T-helper 2 cell treated with Interferon-gamma antibody and Interleukin-4, amounts not matched to agents 100 ng/mL and 5 ng/mL, for 36 hours (primary cell): ENCODE measurements around the gene PLXND1. TPM values are rescaled to one million over a fixed set of nuclear protein-coding genes. Genes with fewer than 3 reads are reported as not detected.

ENCODE experiments used
- intact Hi-C: fragments of 100-400 bp; cut with micrococcal nuclease; formaldehyde crosslinking; loops from one replicate; pipeline ENCODE4 v1.15.1; 2023
- total RNA-seq: library from RNA; stranded (reverse); gene quantifications from 2 replicates; pipeline ENCODE4 v1.2.3, GENCODE V29; 2022

The PLXND1 gene
- total RNA-seq, 1 donor from 2014 or later: 1.6 TPM

DNA sequence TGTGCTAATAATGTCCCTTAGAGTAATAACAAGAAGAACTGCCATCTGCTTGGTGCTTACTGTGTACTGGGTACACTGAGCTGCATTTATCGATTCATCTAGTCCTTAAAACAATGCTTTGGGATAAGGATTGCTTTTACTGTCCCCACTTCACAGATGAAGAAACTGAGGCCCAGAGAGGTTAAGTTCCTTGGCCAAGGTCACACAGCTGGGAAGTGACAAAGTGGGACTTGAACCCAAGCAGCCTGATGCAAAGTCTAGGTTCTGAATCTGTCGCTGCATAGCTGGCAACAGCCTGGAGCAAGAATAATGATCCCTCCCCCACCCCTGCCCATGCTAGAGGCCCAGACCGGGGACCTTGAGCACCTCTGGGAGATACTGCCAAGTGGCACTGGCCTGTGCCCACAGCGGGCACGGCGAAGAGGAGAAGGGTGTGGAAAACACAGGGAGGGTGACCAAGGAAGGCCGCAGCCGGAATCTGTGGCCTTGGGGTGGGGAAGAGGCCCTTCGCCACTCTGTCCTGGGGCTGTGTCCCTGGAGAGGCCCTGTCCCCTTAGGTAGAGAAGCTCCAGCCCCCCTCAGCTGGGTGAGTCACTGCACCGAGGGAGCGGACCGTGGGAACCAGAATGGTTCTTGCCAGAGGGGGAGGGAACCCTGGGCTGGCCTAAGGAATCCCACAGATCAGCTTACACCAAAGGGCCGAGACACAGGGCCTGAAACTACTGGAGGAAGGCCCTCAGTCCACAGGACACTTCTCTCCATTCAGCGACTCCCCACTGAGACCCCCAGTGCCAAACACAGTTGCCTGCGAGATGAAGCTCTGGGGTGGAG, 3.5 kb downstream of the PLXND1 start:
- intact Hi-C loops: loop anchor here (10.0 kb wide), 1 partner anchor 108 kb away; no protein-coding TSS in a partner anchor

DNA sequence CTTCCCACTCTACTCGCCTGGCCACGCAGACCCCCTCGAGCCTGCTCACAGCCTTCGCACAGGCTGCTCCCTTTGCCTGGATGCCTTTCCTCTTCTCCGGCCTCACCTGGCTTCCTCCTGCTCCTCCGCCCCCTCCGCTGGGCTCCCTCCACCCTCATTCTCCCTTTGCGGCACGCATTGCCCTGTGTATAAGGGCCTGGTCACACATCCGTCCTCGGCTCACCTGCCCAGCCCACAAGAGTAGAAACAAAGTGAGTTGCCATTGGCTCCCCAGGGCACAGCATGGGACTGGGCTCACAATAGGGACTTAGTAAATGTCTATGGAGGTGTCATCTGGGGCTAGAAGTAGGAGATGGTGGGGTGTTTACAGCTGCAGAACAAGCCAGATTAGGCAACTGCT, 4.2 kb downstream of the PLXND1 start:
- intact Hi-C loops: loop anchor here (10.0 kb wide), 1 partner anchor 108 kb away; no protein-coding TSS in a partner anchor

DNA sequence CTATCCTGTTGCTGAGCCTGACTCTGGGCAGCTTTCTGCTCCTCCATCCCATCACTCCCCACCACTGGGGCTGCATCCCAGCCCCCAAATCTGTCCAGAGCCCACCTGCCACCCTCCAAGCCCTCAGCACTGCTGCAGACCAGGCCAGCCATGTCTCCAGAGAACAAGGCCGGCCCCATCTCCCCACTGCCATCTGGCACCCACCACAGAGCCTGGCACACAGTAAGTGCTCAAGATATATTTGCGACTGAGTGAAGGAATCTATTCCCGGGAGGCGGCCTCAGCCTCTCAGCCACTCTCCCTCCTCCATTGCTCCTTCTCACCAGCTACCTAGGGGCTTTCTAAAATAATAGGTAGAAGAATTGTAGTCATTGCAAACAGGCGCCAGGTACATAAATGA, 4.8 kb downstream of the PLXND1 start:
- intact Hi-C loops: loop anchor here (10.0 kb wide), 1 partner anchor 107 kb away; no protein-coding TSS in a partner anchor

DNA sequence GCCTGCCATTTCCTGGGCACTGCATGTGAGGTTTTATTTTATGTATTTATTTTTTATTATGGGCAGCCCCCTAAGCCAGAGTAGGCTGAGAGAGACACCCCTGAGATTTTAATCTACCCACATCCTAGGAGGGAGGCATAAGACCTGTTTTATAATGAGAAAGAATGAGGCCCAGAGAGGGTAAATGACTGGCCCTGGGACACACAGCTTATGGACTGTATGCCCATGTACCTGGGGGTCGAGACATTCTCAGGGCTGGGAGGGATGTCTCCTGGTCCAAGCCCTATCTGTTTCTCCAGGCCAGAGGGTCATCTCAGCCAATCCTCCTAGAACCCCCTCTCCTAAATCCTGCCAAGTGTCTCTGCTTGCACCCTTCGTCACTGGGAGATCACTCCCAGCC, 6.1 kb downstream of the PLXND1 start:
- intact Hi-C loops: loop anchor here (10.0 kb wide), 1 partner anchor 106 kb away; no protein-coding TSS in a partner anchor

DNA sequence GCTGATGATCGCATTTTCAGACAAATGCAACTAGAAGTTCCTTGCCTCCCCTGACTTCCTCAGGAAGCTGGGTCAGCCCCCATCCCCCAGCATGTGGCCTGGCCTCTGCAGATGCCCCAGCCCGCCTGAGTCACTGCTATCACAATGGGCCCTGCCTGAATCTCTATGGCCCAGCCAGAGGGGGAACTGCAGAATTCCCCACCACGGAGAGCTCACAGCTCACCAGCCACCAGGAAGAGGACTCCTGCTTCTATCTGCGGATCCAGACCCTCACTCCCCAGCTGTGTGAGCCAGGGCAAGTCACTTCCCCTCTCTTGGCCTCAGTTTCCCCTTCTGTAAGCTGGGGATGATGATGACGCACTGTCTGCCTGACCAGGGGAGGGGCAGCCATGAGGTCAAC, 6.9 kb downstream of the PLXND1 start:
- intact Hi-C loops: loop anchor here (10.0 kb wide), 1 partner anchor 105 kb away; no protein-coding TSS in a partner anchor

DNA sequence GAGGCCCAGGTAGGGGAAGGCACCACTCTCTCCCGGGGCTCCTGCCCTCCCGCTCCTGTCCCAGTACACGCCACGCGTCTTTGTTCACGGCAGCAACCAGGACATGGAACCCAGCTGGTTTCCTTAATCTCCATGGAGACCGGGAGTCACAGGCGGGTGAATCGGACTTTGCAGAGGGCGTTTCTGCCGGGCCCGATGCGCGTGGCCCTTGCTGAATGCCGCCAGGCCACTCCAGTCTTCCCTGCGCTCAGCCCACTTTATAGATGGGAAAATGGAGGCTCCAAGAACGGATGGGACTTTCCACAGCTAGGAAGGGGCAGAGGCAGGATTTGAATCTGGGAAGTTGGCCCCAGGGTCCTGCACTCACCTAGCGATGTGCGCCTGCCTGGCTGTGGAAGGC, 7.4 kb downstream of the PLXND1 start:
- intact Hi-C loops: no loop called here

DNA sequence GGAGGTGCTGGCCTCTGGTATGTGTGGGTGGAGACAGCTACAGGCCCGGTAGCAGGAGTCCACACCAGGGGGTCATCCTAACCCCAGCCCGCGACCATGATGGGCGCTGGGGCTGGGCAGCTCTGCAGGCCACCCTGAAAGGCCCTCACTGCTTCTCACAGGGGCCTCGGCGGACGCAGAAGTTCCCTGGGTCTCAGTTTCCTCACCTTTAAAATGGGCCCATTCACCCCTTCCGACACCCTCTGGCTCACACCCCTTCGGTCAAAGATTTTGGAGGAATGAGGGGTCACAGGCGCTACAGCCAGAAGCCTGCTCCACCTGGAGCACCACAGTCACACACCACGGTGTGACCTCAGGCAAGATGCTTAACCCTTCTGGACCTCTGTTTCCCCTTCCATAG, 8.0 kb downstream of the PLXND1 start:
- intact Hi-C loops: no loop called here

DNA sequence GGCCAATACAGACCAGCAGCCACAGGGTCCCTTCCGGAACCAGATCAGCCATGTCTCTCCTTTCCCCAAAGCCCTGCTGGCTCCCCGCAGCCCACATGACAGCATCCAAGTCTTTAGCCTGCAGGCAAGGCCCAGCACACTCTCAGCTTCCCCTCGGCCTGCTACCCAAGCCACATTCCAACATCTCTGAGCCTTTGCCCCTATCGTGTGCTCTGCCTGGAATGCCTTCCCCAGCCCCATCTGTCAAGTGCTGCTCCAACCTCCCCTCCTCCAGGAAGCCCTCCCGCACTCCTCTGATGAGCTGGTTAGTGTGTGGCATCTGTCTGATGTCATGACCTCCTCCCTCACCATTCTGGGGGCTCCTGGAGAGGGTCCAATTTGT, 8.5 kb downstream of the PLXND1 start:
- intact Hi-C loops: no loop called here

DNA sequence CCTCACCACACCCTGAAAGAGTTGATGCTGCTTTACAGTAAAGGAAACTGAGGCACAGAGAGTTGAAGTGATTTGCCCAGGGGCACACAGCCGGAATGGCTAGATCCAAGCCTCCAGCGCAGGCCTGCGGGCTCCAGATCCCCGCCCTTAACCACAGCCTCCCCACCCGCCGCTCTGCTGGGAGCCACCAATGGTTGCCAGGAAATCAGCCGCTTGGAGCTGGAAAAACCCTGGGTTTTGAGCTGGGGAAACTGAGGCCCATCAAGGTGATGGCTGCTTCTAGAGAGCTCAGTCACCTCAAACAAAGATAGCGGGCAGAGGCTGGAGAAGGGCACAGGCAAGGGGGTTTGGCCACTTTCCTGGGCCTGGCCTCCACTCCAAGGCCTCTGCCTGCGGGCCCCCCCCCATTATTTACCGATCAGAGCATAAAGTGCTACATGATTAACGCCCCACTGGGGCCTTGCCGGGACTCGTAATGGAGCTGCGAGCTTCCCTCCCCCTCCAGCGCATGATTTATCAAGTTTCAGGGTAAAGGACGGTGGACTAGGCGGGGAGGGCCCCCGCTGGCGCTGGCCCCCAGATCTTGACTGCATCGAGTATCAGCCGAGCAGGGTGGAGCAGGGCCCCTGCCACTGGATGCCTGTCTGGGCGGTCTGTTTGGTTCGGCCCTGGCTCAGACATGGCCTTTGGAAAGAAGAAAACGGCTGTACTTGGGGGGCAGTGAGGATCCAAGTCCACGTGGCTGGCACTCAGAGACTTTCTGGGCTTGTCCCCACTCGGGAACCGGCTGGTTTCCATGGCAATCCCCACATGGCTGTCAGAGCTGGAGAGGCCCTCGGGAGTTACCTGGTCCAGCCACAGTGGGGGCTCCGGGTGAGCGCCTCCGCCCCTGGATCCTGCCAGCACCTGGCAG, 9.1 kb downstream of the PLXND1 start:
- intact Hi-C loops: no loop called here

DNA sequence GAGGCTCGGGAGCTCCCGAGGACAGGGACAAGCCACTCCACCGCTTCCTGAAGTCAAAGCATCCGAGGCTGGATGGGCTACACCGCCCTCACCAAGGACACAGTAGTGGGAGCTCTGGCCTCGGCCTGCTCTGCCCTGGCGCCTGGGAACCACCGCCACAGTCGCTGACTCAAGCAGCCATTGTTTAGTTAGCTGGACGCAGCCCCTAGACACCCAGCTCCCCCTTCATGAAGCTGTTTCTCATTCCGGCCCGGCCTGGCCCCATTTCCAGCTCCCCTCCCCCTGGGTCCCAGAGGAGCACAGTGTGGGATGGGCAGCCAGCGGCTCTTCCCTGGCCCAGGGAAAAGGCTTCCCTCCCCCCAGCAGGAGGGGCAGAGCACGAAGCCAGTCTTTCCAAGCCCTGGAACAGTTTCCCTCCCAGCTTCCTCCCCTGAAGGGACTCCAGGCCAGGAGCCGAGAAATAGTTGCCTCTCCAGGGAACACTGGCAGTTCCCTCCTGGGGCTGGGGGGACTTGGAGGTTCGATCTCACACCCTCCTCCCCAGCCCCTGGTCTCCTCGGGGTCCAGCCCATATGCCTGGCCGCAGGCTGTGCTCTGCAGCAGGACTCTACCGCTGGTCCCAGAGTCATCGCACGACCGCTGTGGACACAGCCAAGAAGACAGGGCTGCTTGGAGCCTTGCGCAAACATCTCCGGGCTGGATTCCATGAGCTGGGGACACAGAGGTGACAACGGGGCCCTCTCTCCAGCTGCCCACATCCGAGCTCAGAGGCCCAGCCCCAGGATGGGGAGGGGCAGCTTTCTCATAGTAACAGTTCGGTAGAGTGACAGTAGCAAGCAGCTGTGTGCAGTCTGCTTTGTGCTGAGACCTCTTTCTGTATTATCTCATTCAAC, 10.0 kb downstream of the PLXND1 start:
- intact Hi-C loops: no loop called here

DNA sequence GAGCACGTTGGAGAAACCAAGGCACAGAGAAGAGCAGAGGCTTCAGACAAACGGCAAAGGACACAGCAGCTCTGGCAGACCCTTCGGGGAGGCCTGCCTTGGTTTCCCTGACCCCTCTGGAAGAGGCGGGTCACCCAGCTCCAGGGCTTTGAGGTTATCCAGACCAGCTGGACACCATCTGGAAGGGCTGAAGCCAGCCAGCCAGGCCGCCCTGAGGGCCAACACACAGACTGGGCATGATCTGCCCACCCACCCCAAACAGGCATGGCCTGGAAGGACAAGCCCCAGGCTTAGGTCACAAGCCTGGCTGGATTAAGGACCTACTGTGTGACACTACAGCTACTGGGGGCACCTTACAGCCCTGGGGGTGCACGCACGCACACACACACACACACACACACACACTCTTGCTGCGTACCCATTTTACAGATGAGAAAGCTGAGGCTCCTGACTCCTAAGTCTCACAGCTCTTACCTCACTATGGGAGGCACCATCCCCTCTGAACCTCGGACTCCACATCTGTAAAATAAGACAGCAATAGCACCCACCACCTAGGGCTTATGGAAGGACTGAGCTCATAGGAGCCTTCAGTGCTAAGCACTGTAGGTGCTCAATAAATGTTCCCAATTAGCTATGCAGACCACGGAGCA, 10.8 kb downstream of the PLXND1 start:
- intact Hi-C loops: no loop called here

DNA sequence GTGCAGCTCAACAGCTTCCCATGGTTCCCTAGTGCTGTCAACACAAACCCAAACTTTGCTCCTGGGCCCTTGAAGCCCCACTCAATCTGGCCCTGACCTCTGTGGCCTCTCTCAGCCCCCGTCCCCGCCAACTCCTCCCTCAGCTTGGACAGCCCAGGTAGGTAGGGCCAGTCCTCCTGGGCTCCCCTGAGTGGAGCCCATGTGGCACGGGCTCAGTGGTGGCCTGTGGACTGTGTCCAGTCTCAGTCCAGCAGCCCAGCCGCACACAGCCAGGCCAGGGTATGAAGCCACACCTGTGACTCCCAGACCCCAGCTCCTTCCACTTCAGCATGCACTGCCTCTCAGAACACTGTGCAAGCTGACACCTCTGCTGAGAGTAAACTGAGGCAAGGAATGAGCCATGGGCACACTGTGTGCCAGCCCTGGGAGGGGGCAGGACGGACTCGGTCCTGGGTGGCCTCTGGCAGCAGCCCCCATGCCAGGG, 11.5 kb downstream of the PLXND1 start:
- intact Hi-C loops: no loop called here

DNA sequence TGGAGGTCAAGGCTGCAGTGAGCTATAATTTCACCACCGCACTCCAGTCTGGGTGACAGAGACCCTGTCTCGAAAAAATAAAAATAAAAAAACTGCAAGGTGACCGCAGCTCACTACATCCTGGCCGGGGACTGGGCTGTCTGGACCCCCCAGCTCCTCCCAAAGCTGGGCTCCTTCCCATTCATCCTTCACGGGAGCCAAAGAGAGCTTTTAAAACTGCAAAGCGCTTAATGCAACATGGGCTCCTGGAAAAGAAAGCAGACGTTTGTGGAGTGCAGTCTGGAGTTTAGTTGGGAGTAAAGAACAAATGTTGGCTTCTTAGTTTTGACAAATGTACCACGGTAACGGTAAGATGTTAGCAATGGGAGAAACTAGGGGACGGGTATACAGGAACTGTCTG, 12.1 kb downstream of the PLXND1 start:
- intact Hi-C loops: no loop called here

DNA sequence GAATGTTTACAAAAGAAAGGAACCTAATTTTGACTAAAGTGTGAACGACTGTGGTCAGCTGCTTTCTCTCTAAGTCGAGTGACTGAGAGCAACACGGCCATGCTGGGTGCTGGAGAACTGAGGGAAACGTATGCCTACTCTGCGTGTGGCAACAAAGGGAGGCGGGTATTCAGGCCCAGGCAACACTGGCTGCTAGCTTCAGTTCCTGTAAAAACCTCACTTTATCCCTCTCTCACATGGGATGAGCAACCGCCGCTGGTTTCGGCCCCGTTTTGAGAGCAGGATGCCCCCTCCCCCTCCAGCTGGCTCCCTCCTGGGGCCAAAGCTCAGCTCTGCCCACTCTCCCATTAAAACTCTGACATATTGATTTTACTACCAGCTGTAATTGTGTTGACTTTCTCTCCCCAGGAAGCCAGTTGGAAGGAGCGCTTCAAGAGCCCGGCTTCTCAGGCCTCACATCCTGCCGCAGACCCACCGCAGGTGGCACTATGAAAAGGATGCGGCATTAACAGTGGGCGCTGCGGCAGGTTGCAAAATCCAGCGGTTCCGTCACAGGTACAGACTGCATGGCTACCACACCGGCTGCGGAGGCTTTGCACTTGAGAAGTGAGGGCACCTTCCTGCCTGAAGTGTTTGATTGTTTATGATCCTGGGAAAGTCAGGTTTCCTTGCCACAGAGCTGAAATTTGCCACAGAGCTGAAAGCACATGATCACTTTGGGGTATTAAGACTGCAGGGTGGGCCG, 12.7 kb downstream of the PLXND1 start:
- intact Hi-C loops: no loop called here

DNA sequence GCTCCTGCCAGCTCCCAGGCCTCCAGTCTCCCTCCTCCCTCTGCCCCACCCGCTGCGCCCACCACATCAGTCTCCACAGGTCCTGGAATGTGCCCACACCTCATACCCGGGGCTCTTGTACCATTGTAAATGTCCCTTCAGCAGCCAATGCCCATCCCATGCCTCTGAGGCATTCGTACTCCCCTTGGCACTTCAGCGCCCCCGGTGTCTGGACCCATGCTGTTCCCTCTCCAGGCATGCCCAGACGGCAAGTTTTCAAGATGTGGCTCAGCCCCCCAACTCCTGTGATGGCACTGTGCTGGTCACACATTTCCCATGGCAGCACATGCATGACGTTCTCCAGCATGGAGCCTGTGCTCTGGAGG, 13.3 kb downstream of the PLXND1 start:
- intact Hi-C loops: no loop called here

DNA sequence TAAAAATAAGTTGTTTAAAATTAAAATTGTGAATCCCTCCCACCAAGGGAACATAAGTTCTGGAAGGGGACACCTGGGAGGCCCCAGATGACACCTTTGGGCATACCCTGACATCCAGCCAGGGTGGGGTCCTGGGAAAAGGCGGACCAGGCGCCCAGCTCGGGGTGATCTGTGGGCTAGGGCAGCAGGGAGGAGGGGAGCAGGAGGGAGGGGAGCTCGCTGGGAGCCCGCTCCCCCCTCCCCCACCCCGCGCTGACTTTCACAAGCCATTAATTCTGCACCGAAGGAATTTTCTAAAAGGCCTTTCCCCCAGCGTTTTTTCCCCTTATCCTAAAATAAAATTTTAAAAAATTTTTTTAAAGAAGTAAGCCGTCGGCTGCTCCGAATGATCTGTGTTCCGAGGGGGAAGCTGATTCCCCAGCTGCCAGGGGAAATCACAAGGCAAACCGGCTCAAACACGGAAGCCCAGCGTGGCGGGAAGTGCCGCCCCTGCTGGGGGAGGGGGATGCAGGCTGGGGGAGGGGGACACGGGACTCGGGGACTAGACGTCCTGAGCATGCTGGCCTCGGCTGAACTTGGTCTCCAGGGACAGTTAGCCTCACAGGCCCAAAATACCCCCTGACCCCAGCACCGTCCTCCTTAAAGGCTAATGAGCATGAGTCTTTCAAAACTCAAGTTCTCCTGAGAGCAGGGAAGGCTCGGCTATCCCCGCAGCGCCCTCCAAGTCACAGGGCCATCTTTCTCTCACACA, 13.9 kb downstream of the PLXND1 start:
- intact Hi-C loops: no loop called here

DNA sequence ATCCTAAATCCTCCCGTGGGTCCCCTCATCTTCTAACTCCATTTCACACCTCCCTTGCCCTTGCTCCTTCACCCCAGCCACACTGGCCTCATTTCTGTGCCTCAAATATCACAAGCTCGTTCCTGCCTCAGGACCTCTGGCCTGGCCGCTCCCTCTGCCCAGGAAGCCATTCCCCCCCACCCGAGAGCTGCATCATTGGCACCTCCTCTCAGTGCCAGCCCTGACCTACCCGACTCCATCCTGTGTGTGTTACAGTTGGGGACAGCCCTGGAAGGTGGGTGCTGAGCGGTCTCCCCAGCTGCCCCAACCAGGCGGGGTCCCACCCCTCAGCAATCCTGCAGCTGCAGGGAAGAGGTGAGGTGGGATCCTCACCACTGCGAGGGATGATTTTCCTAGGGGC, 14.5 kb downstream of the PLXND1 start:
- intact Hi-C loops: no loop called here

DNA sequence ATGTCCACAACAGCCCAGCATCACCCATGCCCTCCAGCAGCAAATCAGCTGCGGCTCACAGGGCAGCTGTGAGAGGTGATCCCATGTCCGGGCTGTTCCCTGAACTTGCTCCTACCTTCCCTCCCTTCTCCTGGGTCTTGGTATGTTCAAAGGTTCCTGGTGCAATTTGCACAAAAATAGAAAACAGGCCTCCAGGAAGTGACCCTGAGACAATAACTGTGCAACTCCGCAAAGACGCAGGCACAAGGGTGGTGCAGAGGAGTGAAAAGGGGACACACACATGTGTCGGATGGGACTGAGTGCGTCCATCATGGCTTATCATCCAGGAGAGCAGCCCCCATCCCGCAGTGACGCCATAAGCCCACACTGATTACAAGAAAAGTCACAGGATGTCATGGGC, 16.3 kb downstream of the PLXND1 start:
- intact Hi-C loops: no loop called here

DNA sequence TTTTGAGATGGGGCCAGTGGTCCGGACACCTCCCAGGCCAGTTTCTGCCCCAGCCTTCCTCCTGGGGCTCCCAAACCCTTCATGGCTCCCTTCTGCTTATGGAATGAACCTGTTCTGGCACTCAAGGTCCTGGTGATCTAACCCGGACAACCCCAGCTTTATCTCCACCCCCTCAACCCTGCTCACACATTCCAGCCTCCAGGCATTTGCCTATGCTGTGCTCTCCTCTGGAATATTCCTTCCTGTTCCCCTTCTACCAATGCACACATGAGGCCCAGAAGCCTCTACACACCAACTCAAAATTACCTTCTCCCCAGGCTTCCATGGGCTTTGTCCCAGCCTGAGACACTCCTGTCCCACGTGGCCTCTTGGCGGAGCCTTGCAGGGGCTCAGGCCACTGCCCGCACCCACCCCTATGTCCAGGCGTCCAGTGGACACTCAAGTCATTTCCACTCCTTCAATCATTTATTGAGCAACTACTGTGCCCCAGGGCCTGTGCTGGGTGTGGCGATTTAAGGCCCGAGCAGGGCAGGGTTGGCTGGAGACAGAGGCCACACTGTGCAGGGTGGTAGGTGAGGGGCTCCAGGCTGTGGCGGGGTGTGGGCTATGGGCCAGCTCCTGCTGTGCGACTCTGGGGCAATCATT, 18.8 kb downstream of the PLXND1 start:
- intact Hi-C loops: no loop called here
